Effector memory CD4-positive, alpha-beta T cell (primary cell): ENCODE data around the gene MCF2L2.

Source experiments
- DNase-seq, 3 donors: peaks; one replicate each; pipeline ENCODE4 v3.0.0-alpha.2; 2020
- H3K27ac ChIP-seq: 2 replicates; pipeline ENCODE4 v1.7.0; 2013; ENCODE audit warnings: mild to moderate bottlenecking, low read length, moderate library complexity; ENCODE audit not compliant: insufficient read depth, poor library complexity, severe bottlenecking
- H3K27me3 ChIP-seq: replicated peaks from 2 replicates; pipeline ENCODE4 v1.7.0; 2013; ENCODE audit warnings: mild to moderate bottlenecking, low read length; ENCODE audit not compliant: insufficient read depth, control insufficient read depth, poor library complexity, severe bottlenecking
- H3K36me3 ChIP-seq: 2 replicates; pipeline ENCODE4 v1.7.0; 2013; ENCODE audit warnings: mild to moderate bottlenecking, low read length, moderate library complexity; ENCODE audit not compliant: control insufficient read depth, insufficient read depth
- H3K4me1 ChIP-seq: 2 replicates; pipeline ENCODE4 v1.7.0; 2013; ENCODE audit warnings: low read length, mild to moderate bottlenecking; ENCODE audit not compliant: control insufficient read depth, insufficient read depth, poor library complexity, severe bottlenecking
- H3K4me3 ChIP-seq: 2 replicates; pipeline ENCODE4 v1.7.0; 2013; ENCODE audit warnings: low read length, low read depth, mild to moderate bottlenecking; ENCODE audit not compliant: insufficient read depth, poor library complexity, severe bottlenecking
- H3K9me3 ChIP-seq: 2 replicates; pipeline ENCODE4 v1.7.0; 2013; ENCODE audit warnings: mild to moderate bottlenecking, low read length, moderate library complexity; ENCODE audit not compliant: control insufficient read depth

MCF2L2 gene

GRCh38 chr3:183155499-183155898 is 272.9 kb downstream of the MCF2L2 start:
- H3K4me3 ChIP-seq, result no peak overlapping the region
- no peaks in the 10 kb centered on the region for H3K9me3 ChIP-seq
- no peak overlapping the region for H3K27ac ChIP-seq
- no peak for DNase-seq
- H3K27me3 ChIP-seq, result no peaks in the 10 kb centered on the region
- no peaks in the 10 kb centered on the region for H3K4me1 ChIP-seq
- no peaks in the 10 kb centered on the region for H3K36me3 ChIP-seq

DNA sequence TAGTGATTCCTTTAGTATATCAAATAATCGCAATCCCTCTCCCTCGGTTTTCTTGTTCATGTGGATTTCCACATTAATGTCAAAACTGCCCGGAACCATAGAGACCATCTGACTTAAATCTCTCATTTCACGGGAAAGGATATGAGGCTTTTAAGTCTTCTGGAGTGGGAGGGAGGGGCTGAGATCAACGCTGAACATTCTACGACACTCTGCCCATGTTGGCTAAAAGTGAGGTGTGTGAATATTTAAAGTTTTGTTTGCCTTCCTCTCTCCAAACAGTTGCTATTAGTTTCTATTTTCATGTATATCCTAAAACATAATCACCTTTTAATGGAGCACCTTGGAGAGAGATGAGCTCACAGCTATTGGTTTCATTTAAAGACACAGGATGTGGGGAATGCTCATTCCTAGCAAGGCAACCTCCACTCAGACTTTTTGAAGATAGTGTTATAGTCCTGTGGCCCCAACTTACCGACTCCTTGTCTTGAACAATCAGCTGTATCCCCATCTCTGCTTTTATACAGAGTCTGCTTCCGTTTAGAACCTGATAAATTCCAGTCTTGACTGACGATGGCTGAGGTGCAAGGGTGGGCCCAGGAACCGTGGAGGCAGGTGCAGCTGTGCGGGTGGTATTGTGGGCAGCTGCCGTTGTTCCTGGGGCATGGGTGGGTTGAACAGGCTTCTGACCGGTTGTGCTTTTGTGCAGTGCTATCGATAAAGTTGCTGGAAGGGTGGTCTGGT is 275.0 kb downstream of the MCF2L2 start:
- Histone ChIP-seq H3K27me3 (no peaks in the 10 kb centered on the region), H3K36me3 (no peaks in the 10 kb centered on the region), H3K4me1 (no peaks in the 10 kb centered on the region), H3K27ac (no peak overlapping the region), H3K4me3 (no peak overlapping the region), H3K9me3 (no peaks in the 10 kb centered on the region)
- no peak for DNase-seq

GRCh38 chr3:183151821-183152351 is 276.5 kb downstream of the MCF2L2 start:
- no peaks in the 10 kb centered on the region for H3K4me1 ChIP-seq
- no peak overlapping the region for H3K4me3 ChIP-seq
- no peak overlapping the region for H3K27ac ChIP-seq
- no peaks in the 10 kb centered on the region for H3K27me3 ChIP-seq
- H3K9me3 ChIP-seq, result no peaks in the 10 kb centered on the region
- no peaks in the 10 kb centered on the region for H3K36me3 ChIP-seq
- no peak for DNase-seq

DNA sequence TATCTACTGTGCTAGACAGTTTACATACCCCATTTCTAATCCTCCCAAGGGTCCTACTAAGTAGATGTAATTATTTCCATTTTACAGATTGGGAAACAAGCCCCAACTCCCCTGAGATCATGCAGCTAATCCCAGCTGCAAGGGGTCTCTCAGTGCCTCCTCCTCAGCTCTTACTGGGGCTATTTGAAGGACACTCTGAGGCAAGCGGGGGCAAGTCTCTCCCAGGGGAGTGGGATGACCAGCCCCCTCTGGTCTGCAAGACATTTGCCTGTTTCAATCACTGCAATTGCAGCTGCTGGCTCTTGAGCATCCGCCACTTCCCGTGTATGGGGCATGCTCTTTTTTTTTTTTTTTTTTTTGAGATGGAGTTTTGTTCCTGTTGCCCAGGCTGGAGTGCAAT is 277.3 kb downstream of the MCF2L2 start:
- H3K4me1 ChIP-seq, result no peaks in the 10 kb centered on the region
- H3K4me3 ChIP-seq, result no peak overlapping the region
- H3K36me3 ChIP-seq, result no peaks in the 10 kb centered on the region
- no peaks in the 10 kb centered on the region for H3K27me3 ChIP-seq
- DNase-seq, result no peak
- no peak overlapping the region for H3K27ac ChIP-seq
- H3K9me3 ChIP-seq, result no peaks in the 10 kb centered on the region

DNA sequence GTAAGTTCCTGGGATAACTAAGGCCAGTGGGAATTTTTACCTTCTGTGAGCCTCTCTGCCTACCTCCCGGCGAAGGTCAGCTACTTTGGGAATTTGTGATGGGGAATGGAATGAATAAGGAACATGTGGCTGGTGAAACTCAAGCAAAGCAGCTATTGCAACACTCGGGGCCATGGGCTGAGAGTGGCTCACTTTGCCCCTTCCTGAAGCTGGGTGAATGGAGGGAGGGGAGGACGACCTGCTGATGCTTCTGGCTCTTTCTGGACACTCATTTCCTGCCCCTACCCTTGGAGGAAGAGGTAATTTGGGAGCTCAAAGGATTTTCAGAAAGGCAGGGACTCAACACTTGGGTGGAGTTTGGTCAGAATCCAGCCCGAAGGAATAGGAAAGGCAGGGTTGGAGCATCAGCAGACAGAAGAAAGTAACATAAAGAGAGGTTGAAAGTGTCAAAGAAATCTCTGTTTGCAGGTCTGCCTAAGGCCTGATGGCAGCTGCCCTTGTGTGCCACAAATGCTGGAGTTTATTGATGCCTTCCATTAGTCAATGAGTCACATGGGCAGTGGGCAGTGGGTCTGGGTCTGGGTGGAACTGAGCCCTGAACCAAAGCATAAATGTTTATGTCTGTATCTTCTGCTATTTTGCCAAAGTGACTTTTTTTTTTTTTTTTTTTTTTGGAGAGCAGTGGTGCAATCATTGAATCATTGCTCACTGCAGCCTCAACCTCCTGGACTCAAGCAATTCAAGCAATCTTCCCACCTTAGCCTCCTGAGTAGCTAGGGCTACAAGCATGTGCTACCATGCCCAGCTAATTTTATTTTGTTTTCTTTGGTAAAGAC is 278.3 kb downstream of the MCF2L2 start:
- H3K27ac ChIP-seq, result no peak overlapping the region

DNA sequence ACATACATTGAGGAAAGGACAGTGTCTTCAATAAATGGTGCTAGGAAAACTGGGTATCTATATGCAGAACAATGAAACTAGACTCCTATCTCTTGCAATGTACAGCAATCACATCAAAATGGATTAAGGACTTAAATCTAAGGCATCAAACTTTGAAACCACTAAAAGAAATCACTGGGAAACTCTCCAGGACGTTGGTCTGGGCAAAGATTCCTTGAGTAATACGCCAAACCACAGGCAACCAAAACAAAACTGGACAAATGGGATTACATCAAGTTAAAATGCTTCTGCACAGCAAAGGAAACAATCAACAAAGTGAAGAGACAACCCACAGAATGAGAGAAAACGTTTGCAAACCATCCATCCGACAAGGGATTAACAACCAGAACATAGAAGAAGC is 280.4 kb downstream of the MCF2L2 start:
- Histone ChIP-seq H3K36me3 (no peaks in the 10 kb centered on the region), H3K4me3 (no peak overlapping the region), H3K9me3 (no peaks in the 10 kb centered on the region), H3K4me1 (no peaks in the 10 kb centered on the region), H3K27ac (no peak overlapping the region), H3K27me3 (no peaks in the 10 kb centered on the region)
- DNase-seq, result no peak

More for the DNA sequence above, 278.3 kb downstream of the MCF2L2 start:
- Histone ChIP-seq H3K36me3 (no peaks in the 10 kb centered on the region), H3K9me3 (no peaks in the 10 kb centered on the region), H3K4me3 (no peak overlapping the region), H3K27me3 (no peaks in the 10 kb centered on the region), H3K4me1 (no peaks in the 10 kb centered on the region)
- DNase-seq, result no peak

DNA sequence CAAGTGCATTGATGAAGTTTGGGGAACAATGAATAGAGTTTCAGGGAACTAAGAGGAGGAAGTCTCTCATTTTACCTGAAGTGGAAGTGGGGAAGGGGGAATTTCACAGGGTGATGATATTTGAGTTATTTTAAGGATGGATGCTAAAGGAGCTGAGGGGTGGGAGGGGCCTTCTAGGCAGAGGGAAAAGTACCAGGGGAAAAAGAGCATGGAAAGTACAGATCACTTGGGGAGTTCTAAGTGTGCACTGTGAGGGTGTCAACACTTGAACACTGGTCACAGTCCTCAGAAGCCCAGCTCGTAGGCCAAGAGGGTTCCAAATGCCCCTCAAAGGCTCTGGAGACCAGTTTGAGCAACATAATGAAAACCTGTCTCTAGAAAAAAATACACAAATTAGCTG is 284.1 kb downstream of the MCF2L2 start:
- H3K27ac ChIP-seq, result no peak overlapping the region

DNA sequence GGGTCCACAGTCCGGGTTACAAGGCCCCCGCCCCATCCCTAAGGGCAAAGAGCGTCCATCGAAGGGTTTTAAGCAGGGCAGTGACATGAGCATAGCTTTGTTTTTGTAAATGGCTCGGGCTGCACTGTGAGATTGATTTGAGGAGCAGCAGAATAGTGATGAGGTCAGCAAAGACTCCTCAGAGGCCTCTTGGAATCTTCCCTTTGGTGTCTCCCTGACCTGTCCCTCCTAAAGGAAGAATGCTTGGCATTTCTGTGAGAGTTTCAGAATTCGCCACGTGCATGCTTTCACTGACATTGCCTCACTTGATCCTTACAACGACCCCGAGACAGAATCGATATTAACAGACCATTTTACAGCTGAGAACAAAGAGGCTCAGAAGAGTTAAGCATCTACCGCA is 286.2 kb downstream of the MCF2L2 start:
- no peaks in the 10 kb centered on the region for H3K9me3 ChIP-seq
- H3K4me1 ChIP-seq, result no peaks in the 10 kb centered on the region
- H3K36me3 ChIP-seq, result no peaks in the 10 kb centered on the region
- H3K4me3 ChIP-seq, result no peak overlapping the region
- DNase-seq, result no peak
- H3K27ac ChIP-seq, result no peak overlapping the region
- no peaks in the 10 kb centered on the region for H3K27me3 ChIP-seq

More for the DNA sequence above, 284.1 kb downstream of the MCF2L2 start:
- Histone ChIP-seq H3K9me3 (no peaks in the 10 kb centered on the region), H3K36me3 (no peaks in the 10 kb centered on the region), H3K4me1 (no peaks in the 10 kb centered on the region), H3K27me3 (no peaks in the 10 kb centered on the region), H3K4me3 (no peak overlapping the region)
- DNase-seq, result no peak

DNA sequence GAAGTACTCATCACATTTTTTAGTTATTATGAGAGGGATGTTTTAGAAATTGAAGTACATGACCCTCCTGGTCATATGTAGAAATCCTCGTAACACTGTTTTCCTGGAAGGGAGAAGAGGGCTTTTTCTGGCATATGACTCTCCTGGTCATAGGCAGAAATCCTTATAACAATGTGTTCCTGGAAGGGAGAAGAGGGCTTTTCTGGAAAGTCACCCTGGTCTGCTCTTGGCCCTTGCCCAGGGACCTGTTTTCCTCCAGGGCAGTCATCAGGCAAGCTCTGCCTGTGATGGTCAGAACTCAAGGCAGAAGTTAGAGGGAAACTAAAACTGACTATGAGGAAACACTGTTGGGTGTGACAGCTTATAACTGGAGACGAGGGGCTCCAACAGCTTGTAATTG is 293.6 kb downstream of the MCF2L2 start:
- Histone ChIP-seq H3K27ac (no peak overlapping the region), H3K9me3 (no peaks in the 10 kb centered on the region), H3K4me3 (no peak overlapping the region), H3K36me3 (no peaks in the 10 kb centered on the region), H3K4me1 (no peaks in the 10 kb centered on the region), H3K27me3 (no peaks in the 10 kb centered on the region)
- no peak for DNase-seq

DNA sequence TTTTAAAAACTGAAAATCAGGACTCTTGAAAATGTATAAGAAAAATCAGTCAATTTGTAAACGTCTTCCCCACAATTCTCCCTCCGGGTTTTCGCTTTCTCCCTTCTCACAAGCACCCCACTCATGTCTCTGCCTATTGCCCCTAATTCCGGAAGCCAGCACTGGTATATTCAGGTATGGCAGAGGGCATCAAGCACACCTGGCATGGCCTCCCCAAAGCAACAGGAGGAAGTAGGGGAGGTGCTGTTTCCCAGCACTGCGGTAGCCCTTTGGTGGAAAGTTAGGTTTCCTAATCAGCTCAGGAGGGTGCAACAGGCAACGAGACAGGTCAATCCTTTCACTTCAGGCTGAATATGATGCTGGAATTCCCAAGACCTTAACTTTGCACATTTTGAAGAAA is 296.0 kb downstream of the MCF2L2 start:
- Histone ChIP-seq H3K4me3 (no peak overlapping the region), H3K27ac (no peak overlapping the region), H3K27me3 (no peaks in the 10 kb centered on the region), H3K36me3 (no peaks in the 10 kb centered on the region), H3K9me3 (no peaks in the 10 kb centered on the region), H3K4me1 (no peaks in the 10 kb centered on the region)
- no peak for DNase-seq
